Ishikawa (cell line): ENCODE measurements around the gene CEP131.

ENCODE experiments used
- CREB1 ChIP-seq: IDR thresholded peaks from 2 replicates; pipeline ENCODE4 v1.6.1; 2012; ENCODE audit warnings: low read depth
- EGR1 ChIP-seq: IDR thresholded peaks from 2 replicates; pipeline ENCODE4 v1.6.1; 2012
- EP300 ChIP-seq: IDR thresholded peaks from 2 replicates; pipeline ENCODE4 v1.6.1; 2012; ENCODE audit warnings: borderline replicate concordance
- FOXM1 ChIP-seq: IDR thresholded peaks from 2 replicates; pipeline ENCODE4 v1.6.1; 2012; ENCODE audit warnings: low read depth, borderline replicate concordance
- MAX ChIP-seq: IDR thresholded peaks from 2 replicates; pipeline ENCODE4 v1.6.1; 2012
- NFIC ChIP-seq: IDR thresholded peaks from 2 replicates; pipeline ENCODE4 v1.6.1; 2012
- RAD21 ChIP-seq: IDR thresholded peaks from 2 replicates; pipeline ENCODE4 v1.6.1; 2012; ENCODE audit warnings: low read depth
- REST ChIP-seq: IDR thresholded peaks from 2 replicates; pipeline ENCODE4 v1.6.1; 2012; ENCODE audit warnings: low read depth, mild to moderate bottlenecking
- TAF1 ChIP-seq: IDR thresholded peaks from 2 replicates; pipeline ENCODE4 v1.6.1; 2012; ENCODE audit warnings: low read depth, mild to moderate bottlenecking
- TEAD4 ChIP-seq: IDR thresholded peaks from 2 replicates; pipeline ENCODE4 v1.6.1; 2012
- USF1 ChIP-seq: IDR thresholded peaks from 2 replicates; pipeline ENCODE4 v1.6.1; 2012
- YY1 ChIP-seq: IDR thresholded peaks from 2 replicates; pipeline ENCODE4 v1.6.1; 2012; ENCODE audit warnings: low read depth
- ZBTB7A ChIP-seq: IDR thresholded peaks from 2 replicates; pipeline ENCODE4 v1.6.1; 2012; ENCODE audit warnings: low read depth

- TF ChIP-seq TAF1 (no peak), REST (no peak), RAD21 (no peak), CREB1 (no peak), MAX (no peak), EGR1 (no peak), FOXM1 (no peak), YY1 (no peak), EP300 (no peak), NFIC (no peak), ZBTB7A (no peak), USF1 (no peak), TEAD4 (no peak)
Observed at GRCh38 chr17:81161972-81162371, 60.8 kb downstream of the CEP131 start.
